ENCODE measurements around the gene TVP23B.
"Not testable (repeated sequence)": the region's sequence is repeated elsewhere in the genome, so short reads cannot be mapped to it uniquely, and the experiment has no call there.

- not testable (repeated sequence) for TF ChIP-seq CTCF (IDR thresholded peaks at IDR 0.05; ENCODE audit: low read length); EZH2 (optimal IDR thresholded peaks at IDR 0.05; ENCODE audit: low read depth, low read length); EZH2phosphoT487 (IDR thresholded peaks at IDR 0.05; ENCODE audit: low read length)
Observed at GRCh38 chr17:18794841-18795240, 13.9 kb downstream of the TVP23B start.

All from MM.1S (cell line).